HCEC 1CT (cell line): ENCODE data around the gene NDUFB11.

Source experiments
- DNase-seq: peaks from one replicate; pipeline ENCODE4 v3.0.0-alpha.2; 2017

NDUFB11 gene

DNA sequence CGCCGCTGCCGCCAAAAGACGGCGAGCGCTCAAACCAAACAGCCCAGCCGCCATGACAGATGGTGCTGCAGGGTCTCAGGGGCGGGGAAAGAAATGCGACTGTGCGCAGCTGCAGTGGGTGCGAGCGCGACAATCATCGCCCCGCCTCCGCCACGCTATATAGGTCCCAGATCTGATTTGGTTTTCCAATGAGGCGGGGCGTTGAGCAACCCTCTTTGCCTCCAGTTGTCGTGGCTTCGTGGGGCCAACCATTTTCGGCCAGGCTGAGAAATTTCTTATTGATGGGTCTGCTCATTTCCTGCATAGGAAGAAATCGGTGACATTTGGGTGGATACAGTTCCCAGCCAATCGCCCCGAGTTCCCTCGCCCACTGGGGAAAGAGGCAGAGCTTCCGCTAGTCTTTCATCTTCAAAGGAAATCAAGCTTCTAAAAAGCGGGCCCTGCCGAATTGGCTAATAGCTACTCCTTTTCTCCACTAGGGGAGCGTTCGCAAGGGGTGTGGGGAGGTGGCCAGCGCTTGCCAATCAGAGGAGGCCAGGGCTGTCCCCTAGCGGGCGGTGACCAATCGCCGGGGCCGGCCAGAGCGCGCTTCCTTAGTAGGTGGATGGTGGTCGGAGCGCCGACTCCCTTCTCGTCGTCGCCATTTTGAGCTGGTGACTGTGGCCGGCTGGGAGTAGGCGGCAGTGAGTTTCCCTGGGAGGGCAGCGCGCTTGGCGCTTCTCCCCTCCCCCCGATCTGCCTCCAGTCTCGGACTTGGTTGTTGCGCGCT, at the start of gene NDUFB11, which contains the start of gene RBM10:
TSS of gene NDUFB11 (minus strand) at position 77 of the 769 bp plus-strand sequence. CDS start at position 54, 23 bp downstream.
TSS of gene RBM10 (plus strand) at position 596 of the 769 bp plus-strand sequence. CDS start 2,261 bp downstream, outside the sequence.
- DNase-seq, result peak; percentile 91

DNA sequence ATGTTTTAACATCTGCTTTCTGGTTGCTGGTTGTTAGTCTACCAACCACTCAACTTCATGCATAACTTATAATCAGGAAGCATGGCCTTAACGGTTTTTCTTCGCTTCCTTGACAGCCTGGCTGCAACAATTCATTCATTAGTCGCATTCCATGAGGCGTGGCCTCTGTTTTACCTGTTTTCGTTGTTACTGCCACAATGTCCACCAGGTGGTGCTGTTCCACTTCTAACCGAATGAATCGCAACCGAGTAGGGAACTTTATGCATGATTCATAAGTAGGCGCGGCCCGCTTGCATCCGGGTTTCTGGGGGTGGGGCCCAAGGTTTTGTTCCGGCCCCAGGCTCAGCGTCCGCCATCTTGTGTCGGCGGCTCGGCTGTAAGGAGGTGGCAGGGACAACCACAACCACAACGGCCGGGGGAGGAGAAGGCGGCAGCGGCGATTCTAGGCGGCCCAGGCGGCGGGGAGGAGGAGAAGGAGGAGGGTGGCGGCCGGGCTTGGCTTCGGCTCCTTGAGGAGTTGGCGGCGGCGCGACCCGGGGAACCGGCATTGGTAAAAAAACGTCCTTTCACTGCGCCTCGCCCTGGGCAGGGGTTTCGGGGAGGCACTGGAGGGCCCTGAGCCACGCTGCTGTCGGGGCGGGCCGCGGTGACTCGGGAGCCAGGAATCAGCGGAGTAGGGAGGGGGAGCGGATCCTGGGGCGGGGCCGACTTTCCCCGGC, 49.1 kb upstream of the NDUFB11 start, which contains the start of gene UBA1:
TSS of gene UBA1 (plus strand) at position 355 of the 719 bp plus-strand sequence. CDS start 4,974 bp downstream, outside the sequence.
- peak; percentile 85 for DNase-seq

DNA sequence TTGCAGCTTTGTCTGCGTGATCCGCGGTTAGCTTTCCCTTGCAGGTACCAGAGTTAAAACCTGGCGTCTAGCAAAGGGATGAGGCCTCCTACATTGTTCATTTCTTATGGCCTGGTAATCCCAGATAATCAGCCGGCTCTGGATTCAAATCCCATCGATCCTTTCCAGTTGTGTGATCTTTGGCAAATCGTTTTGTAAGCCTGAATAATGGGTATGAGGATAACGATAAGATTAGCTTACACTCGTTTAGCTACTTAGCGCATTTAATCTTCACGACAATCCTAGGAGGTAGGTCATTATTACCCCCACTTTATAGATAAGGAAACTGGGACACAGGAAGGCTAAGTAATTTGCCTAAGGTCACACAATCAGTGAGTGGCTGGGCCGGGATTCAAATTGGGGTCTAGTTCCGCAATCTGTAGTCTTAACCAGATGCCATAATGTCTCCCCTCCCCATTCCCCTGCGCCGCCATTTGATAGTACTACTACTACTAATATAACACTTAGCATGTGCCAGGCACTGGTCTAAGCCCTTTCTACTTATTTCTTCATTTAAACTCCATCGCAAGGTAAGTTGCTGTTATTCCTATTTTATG, 47.4 kb upstream of the NDUFB11 start:
- DNase-seq, result no peak

DNA sequence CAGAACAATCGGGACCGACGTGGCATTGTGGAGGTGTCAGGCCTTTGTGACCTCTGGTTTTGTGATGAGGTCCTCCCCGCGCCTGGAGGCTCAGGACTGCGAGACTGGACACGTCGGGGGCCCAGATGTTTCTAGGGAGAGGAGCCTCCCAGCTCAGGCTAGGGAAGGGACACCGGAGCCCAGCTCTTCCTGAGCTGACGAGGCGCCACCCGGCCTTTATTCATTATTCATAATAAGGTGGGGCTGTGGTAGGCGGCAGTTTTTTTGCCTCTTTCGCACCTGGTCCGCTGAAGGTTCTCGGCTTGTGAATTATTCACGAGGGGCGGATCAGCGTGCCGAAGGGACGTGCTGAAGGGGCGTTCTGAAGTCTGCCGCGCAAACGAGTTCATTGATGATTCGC, 46.8 kb upstream of the NDUFB11 start:
- peak; percentile 5 for DNase-seq

DNA sequence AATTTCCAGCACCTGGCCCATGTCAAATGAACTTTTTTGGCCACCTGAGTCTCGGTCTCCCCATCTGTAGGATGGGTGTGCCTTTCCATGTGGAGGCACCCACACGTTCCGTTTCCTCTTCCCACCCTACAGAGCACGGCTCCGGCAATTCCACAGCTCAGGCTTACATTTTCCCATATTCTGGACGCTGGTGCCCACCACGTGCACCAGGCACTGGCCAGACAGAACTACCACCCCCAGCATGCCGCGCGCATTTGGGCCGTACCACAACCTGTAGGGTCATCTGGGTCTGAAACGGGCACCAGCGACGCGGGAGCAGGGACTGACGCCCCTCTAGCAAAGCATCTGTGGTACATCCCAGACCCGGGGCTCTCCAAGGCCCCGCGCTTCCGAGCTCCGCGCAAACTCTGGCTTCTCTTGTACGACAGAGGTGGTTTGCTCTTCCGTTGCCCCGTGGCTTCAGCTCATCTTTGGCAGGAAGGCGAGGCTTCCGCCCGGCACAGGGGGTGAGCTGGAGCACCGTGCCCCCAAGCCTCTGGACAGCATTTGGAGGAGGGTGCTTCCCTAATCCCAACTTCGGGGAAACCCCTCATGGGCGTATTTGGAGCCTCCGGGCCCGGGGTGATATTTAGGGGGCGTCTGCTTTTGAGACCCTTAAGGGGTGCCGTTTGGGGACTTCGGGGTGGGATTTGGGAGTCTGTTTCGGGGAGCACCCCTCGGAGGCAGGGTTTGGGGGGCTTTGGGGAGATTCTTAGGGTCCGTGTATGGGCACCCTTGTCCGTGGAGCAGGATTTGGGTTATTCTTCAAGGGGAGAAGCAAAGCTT, 46.2 kb upstream of the NDUFB11 start:
- peak; percentile 91 for DNase-seq

DNA sequence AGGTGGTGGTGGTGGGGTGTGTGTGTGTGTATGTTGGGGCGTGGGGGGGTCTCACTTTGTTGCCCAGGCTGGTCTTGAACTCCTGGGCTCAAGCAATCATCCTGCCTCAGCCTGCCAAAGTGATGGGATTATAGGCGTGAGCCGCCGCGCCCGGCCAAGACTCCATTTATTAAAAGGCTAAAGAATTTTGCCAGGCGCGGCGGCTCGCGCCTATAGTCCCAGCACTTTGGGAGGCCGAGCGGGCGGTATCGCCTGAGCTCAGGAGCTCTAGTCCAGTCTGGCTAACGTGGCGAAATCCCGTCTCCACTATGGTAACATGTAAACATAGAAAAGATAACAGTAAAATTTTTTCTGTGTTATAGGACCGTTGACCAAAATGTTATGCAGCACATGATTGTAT, 45.4 kb upstream of the NDUFB11 start:
- DNase-seq, result no peak

DNA sequence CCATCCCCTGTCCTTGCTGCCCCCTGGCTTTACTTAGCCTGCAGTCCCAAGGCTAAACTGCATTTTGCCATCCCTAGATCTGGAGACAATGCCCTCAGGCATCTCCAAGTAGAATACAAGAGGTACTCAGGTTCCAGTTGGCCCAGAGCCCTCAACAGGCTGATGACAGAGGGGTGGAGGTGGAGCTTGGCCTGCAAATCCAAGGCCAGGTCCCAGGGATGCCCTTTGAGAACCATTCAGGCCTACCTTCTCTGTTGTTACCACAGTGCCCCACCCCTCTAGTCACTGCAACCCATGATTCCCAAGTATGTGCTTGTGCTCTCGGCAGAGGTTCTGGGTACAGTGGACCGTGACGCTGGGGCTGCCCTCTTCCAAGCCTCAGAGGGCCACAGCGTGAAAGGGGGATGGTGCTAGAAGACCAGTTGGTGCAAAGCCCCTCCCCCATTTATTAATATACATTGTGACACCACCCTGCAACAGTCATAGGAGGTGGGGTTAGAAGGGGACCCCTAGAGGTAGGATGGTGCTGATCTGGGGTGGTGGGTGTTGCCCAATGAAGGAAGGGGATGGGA, 42.7 kb upstream of the NDUFB11 start:
- DNase-seq, result no peak

DNA sequence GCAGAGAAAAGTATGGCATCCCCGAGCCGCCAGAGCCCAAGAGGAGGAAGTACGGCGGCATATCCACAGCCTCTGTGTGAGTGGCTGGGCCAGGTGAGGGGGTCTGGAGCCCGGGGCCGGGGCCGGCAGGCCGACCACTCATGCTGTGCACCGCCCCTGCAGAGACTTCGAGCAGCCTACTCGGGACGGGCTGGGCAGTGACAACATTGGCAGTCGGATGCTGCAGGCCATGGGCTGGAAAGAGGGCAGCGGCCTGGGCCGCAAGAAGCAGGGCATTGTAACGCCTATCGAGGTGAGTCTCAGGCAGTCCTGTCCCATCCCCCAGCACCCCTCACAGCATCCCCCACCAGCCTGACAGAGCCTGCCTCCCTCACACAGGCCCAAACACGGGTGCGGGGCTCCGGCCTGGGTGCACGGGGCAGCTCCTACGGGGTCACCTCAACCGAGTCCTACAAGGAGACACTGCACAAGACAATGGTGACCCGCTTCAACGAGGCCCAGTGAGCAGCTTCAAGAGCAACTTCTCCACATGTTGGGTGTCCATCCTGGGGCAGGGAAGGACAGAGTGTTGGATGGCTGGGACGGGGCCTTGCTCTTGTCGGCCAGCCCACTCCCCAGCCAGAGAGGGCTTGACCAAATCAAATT, 41.7 kb upstream of the NDUFB11 start:
- no peak for DNase-seq

DNA sequence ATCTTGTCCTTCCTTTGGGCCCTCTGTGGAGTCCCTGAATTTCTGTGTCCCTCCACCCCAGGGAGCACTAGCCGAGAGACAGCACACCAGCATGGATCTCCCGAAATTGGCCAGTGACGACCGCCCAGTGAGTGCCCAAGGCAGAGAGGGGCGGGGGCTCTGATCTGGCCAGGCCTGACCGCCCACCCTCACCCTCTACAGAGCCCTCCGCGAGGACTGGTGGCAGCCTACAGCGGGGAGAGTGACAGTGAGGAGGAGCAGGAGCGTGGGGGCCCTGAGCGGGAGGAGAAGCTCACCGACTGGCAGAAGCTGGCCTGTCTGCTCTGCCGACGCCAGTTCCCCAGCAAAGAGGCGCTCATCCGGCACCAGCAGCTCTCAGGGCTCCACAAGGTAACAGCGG, 40.7 kb upstream of the NDUFB11 start:
- DNase-seq, result no peak

DNA sequence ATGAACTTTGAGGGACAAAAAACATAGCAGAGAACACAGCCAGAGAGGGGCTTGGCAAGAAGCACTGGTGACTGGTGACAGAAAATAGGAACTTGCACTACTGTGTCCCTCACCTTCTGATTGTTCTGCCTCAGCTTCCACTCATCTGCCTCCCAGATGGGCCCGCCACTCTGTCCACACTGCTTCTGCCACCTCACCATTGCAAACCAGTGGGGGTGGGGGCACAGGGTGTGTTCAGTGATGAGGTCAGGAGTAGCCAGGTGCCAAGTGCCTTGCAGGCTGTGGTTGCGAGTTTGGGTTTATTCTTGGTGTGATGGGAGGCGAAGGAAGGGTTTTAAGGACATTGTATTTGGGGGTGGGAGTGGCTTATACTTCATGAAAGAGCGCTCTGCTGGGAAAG, 40.0 kb upstream of the NDUFB11 start:
- DNase-seq, result no peak

DNA sequence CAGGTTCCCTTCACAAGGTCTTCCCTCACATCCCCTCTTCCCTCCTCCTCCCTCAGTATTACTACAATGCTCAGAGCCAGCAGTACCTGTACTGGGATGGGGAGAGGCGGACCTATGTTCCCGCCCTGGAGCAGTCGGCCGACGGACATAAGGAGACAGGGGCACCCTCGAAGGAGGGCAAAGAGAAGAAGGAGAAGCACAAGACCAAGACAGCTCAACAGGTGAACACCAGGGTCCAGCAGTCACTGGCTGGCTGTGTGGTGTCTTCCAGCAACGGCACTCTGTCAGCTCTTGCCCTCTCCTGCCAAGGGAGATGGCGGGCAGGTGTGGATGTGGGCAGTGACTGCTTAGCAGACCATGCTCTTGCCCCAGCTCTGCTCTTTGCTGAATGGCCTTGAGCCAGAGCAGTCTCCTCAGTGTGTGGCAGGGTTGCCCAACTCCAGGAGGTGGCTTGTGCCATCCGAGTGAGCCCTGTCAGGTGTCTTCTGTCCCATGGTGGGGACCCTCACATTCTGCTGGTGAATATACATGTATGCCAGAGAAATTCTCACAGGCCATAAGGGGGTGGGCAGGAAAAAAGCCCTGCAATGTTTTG, 37.7 kb upstream of the NDUFB11 start:
- no peak for DNase-seq

DNA sequence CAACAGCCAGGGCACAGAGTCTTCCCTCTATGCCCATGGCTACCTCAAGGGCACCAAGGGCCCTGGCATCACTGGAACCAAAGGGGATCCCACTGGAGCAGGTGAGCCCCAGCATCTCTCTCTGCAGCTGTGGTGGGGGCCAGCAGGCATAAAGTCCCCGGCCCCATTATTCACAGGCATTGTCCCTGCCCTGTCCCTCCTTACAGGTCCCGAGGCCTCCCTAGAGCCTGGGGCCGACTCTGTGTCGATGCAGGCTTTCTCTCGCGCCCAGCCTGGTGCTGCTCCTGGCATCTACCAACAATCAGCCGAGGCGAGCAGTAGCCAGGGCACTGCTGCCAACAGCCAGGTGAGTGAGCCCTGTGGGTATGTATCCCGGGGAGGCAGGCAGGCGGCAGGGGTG, 36.8 kb upstream of the NDUFB11 start:
- no peak for DNase-seq

DNA sequence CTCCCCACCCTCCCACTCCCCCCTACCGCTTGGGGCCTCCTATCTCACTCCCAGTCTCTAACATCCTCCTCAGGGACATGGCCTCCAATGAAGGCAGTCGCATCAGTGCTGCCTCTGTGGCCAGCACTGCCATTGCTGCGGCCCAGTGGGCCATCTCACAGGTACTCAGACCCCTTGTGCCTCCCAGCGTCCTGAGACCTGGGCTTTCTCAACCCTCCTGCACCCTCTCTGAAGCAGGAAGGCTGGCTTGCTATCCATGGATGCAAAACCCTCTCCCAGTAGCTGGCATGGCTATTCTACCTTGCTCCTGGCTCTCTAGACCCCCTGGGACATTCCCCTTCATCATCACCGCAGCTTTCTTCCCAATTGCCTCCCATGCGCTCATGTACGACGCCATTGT, 35.8 kb upstream of the NDUFB11 start:
- no peak for DNase-seq

DNA sequence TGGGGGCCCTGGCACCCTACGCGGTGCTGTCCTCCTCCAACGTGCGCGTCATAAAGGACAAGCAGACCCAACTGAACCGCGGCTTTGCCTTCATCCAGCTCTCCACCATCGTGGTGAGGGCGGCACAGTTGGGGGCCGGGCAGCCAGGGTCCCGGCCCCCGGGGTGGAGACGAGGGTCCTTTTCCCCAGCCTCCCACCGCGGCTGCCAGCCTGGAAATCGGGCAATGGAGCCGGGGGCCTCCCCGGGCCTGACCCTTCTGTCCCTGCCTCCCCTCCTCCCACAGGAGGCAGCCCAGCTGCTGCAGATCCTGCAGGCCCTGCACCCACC, 35.4 kb upstream of the NDUFB11 start:
- DNase-seq, result no peak

DNA sequence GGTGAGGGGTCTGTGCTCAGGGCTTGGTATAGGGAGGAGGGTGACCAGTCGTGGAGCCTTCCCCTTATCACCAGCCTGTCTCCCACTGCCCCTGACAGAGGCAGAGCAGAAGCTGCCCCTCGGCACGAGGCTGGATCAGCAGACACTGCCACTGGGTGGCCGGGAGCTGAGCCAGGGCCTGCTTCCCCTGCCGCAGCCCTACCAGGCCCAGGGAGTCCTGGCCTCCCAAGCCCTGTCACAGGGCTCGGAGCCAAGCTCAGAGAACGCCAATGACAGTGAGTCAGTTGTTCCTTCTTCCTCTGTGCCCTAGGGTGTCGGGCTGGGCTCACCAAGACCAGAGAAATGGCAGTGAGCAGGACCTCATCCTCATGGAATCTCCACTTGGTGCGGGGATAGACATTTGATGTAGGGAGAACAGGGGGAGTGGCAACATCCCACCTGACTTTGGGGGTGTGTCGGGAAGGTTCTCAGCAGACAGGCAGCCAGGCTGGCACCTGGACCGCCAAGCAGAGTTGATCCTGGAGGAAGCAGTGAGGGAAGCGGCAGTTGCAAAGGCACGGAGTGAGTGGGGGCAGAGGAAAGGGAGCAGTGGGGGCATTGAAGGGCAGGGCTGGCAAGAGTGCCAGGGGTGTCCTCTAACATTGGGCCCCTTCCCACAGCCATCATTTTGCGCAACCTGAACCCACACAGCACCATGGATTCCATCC, 34.9 kb upstream of the NDUFB11 start:
- no peak for DNase-seq

DNA sequence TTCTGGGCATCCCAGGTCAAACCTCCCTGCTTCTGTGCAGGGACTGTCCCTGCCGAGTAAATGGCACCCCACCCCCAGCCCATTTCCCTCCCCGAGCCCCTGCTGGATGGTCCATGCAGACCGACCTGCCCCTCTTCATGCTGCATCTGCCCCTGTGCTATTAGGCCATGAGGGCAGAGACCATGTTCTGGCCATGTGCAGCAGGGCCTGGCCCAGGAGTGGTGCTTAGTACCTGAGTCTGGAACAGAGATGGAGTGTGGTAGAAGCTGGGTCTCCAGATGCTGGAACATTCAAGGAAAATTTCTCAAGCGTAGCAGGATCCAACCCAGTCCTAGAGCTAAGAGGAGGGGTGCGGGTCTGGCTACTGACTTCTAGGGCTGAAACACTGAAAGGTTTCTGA, 33.8 kb upstream of the NDUFB11 start:
- DNase-seq, result no peak

DNA sequence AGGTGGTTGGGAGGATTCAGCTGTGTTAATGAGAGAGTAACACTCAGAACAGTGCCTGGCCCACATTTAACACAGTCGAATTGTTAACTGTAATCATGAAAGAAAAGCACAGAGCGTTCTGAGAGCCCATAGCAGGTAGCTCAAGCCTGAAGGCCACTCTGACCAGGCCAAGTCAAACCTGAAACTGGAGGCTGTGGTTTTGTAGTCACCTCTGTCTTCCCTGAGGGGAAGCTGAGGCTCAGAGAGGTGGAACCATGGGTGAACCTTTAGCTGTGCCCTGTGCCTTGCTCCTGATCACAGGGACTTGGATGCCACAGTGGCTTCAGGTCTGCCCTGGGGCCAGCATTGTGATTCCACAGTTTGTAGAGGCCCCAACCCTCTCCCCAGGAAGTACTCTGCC, 32.6 kb upstream of the NDUFB11 start:
- no peak for DNase-seq

DNA sequence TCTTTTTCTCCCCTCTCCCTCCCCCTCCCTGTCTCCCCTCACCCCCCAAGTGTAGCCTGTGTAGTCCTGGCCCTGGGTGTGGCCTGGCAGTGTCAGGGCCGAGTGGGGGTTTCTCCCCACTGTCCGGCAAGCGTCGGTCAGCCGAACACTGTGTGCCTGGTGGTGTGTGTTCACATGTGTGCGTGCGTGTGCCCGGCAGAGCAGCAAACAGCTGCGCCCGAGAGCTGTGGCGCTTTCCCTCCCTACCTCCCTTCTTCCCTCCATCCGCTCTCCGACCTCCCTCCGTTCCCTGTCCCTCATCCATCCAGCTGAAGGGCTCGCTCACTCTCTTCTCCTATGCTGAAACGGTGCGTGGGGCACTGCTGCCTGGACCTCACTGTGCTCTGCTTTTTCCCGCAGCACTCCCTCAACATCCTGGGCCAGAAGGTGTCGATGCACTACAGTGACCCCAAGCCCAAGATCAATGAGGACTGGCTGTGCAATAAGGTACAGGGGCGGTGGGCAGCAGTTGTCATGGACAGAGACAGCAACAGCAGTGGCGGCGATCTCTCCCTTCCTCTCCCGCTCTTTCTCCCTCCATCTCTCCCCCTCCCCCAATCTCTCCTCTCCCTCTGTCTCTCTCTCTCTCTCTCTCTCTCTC, 31.7 kb upstream of the NDUFB11 start:
- DNase-seq, result no peak

DNA sequence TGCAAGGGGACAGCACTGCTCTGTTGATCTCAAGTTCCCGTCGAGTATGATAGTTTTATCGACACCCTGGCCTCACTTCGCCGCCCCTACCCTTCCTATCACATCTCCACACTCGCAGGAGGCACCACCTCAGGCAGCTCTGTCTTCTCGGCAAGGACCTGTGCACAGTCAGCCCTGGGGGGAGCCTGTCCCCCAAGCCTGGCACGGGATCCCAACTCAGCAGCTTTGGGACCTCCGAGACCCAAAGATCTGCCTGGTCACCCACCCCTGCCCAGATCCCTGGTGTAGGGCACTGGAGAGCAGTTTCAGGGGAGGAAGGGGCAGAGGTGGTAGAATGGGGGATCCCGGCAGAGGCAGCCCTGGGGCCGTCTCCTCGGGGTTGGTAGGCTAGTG, 31.1 kb upstream of the NDUFB11 start:
- no peak for DNase-seq

DNA sequence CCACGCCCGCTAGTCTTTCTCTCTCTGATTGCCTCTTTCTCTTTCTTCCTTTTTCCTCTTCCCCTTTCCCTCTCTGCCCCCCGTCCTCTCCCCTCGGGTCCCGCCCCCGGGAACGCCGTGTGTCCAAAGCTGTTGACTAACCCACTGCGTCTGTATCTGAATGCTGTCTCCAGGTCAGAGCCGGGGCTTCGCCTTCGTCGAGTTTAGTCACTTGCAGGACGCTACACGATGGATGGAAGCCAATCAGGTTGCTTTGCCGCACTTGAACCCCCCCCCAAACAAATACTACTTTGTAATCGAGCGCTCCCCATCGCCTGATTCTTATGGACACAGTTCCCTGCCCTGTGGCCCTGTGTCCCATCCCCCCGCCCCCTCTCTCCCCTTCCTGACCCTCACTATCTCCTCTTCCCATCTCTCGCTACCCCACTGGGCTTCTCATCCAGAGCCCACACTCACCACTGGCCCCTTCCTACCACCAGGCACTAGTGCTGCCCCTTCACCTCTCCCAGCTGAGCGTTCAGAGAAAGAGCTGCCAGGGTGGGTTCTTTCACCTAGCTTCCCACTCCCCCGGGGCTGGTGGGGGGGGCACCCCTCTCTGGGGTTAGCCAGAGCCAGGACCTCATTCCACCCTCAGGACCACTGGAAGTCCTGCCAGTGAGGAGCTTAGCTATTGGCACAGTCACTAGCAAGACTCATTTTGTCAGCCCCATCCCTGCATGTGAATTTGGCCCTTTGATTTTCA, 30.5 kb upstream of the NDUFB11 start:
- DNase-seq, result no peak
